Activated CD4-positive, alpha-beta T cell treated with anti-CD3 and anti-CD28 coated beads for 36 hours (primary cell): ENCODE data around the gene MAP4. TPM values are rescaled to one million over a fixed set of nuclear protein-coding genes. Genes with fewer than 3 reads are reported as not detected.

Source experiments
- ATAC-seq: fragments of 200-7000 bp; cut with Tn5 transposase; one replicate; pipeline ENCODE4 v1.10.0; 2021; ENCODE audit warnings: mild to moderate bottlenecking, moderate library complexity
- CTCF ChIA-PET: fragments of 350-600 bp; sonication (Branson Sonifier 250); formaldehyde crosslinking; loops from one replicate; lab custom pipeline; 2021; ENCODE audit warnings: antibody characterized with exemption; lab: Charles Lee
- POLR2A ChIA-PET: fragments of 350-600 bp; sonication (Branson Sonifier 250); formaldehyde crosslinking; loops from one replicate; lab custom pipeline; 2021; ENCODE audit warnings: antibody characterized with exemption, inconsistent platforms; lab: Charles Lee
- DNase-seq: peaks from one replicate; pipeline ENCODE4 v3.0.0-alpha.2; 2020
- H3K27ac Mint-ChIP-seq: one replicate; pipeline ENCODE4 v1.8.0; 2021; ENCODE audit warnings: mixed read lengths
- H3K27me3 Mint-ChIP-seq: one replicate; pipeline ENCODE4 v1.8.0; 2021; ENCODE audit warnings: mixed read lengths
- H3K36me3 Mint-ChIP-seq: one replicate; pipeline ENCODE4 v1.8.0; 2021; ENCODE audit warnings: low read depth, mixed read lengths
- H3K4me1 Mint-ChIP-seq: one replicate; pipeline ENCODE4 v1.8.0; 2021; ENCODE audit warnings: mixed read lengths
- H3K4me3 Mint-ChIP-seq: one replicate; pipeline ENCODE4 v1.8.0; 2021; ENCODE audit warnings: mild to moderate bottlenecking, moderate library complexity, mixed read lengths
- H3K9me3 Mint-ChIP-seq: one replicate; pipeline ENCODE4 v1.8.0; 2021; ENCODE audit warnings: low read depth, mixed read lengths
- intact Hi-C, 2 experiments: fragments of 100-400 bp; cut with DNase I in 1 of 2; cut with micrococcal nuclease in 1 of 2; formaldehyde crosslinking; loops; one replicate each; pipeline versions ENCODE4 v1.14.2 to v1.15.1; 2022 to 2024; cut with DNase I, micrococcal nuclease
- total RNA-seq, 2 experiments: library from RNA; stranded (reverse); gene quantifications; one replicate each; pipeline ENCODE4 v1.2.3, GENCODE V29; 2021

Gene MAP4
- total RNA-seq, 2 experiments from 2014 or later, result 115 to 119 TPM

DNA sequence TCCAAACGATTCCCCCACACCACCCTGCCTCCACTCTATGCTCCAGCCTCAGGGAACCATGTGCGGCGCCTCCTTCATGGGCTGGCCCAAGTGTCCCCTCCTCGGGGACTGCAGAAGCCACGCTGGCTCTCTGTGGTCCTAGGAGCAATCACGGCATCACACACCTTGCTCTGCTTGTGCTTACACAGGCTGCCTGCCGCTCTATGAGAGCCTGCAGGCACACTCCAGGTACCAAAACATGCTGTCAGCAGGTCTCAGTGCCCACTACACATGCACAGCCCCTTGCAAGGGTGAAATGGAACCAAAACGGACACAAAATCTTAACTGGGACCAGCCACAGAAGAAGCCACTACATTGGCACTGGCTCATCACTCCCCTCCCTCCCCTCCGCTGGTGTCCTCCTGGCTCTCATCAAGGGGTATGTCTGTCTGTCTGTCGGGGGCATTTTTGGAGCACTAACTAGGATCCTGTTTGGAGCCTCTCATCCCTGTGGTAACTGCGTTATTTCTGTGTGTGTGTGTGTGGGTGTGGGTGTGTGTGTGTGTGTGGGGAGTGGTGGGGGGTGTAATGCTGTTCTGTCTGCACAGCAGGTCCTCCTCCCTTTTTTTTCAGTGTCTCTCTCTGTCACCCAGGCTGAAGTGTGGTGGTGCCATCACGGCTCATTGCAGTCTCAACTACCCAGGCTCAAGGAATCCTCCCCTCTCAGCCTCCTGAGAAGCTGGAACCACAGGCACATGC is 152.7 kb downstream of the MAP4 start:
- Mint-ChIP-seq H3K9me3 (no peaks in the 10 kb centered on the region), H3K36me3 (peaks cover 10% of the 10 kb centered on the region), H3K27me3 (no peaks in the 10 kb centered on the region), H3K4me3 (no peak overlapping the region), H3K4me1 (no peaks in the 10 kb centered on the region), H3K27ac (no peak overlapping the region)
- DNase-seq, result no peak
- no peak for ATAC-seq
- CTCF ChIA-PET, result no interaction called here
- intact Hi-C loops, result no loop called here
- POLR2A ChIA-PET, result no interaction called here

GRCh38 chr3:47859956-47860605 is 156.1 kb downstream of the MAP4 start:
- intact Hi-C loops, result loop anchor here (1.0 to 10.0 kb wide), 2 partner anchors 34 to 295 kb away; no protein-coding TSS in a partner anchor
- ATAC-seq, result no peak
- no peak for DNase-seq
- ChIA-PET POLR2A (no interaction called here), CTCF (interaction anchor here (1.5 kb wide), 1 partner anchor 130 kb away, joined by 4 read pairs; no protein-coding TSS in a partner anchor)
- H3K27ac Mint-ChIP-seq, result no peak overlapping the region
- H3K27me3 Mint-ChIP-seq, result no peaks in the 10 kb centered on the region
- no peaks in the 10 kb centered on the region for H3K9me3 Mint-ChIP-seq
- H3K36me3 Mint-ChIP-seq, result peaks cover 2% of the 10 kb centered on the region
- no peak overlapping the region for H3K4me3 Mint-ChIP-seq
- H3K4me1 Mint-ChIP-seq, result no peaks in the 10 kb centered on the region

GRCh38 chr3:47857151-47857550 is 159.1 kb downstream of the MAP4 start:
- DNase-seq, result no peak
- intact Hi-C loops, result loop anchor here in 1 of 2 experiments (10.0 kb wide), 1 partner anchor 298 kb away; no protein-coding TSS in a partner anchor
- POLR2A ChIA-PET, result no interaction called here
- Mint-ChIP-seq H3K9me3 (no peaks in the 10 kb centered on the region), H3K27ac (no peak overlapping the region), H3K27me3 (no peaks in the 10 kb centered on the region), H3K4me1 (no peaks in the 10 kb centered on the region), H3K4me3 (no peak overlapping the region), H3K36me3 (peaks cover 4% of the 10 kb centered on the region)
- CTCF ChIA-PET, result no interaction called here
- ATAC-seq, result no peak

DNA sequence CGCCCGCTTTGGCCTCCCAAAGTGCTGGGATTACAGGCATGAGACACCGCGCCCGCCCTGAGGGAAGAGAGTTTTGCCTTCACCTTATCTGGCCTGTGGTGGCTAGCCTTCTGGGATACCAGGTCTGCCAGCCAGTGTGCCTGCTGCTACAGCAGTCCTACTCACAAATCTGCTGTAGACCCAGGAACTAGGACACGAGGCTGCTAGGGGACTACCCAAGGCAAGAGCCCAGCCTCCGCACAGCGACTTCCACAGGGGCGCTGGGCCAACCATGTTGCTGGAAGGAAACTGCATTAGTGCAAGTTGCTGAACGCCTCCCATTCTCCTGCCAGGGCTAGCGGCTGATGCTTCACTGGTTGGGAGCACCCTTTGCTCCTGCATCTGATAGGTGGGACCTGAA is 159.5 kb downstream of the MAP4 start:
- ChIA-PET CTCF (no interaction called here), POLR2A (no interaction called here)
- Mint-ChIP-seq H3K27me3 (no peaks in the 10 kb centered on the region), H3K4me3 (no peak overlapping the region), H3K27ac (no peak overlapping the region), H3K9me3 (no peaks in the 10 kb centered on the region), H3K36me3 (peaks cover 4% of the 10 kb centered on the region), H3K4me1 (no peaks in the 10 kb centered on the region)
- DNase-seq, result no peak
- ATAC-seq, result no peak
- intact Hi-C loops, result loop anchor here in 1 of 2 experiments (10.0 kb wide), 1 partner anchor 298 kb away; no protein-coding TSS in a partner anchor

- intact Hi-C loops, result loop anchor here in 1 of 2 experiments (10.0 kb wide), 1 partner anchor 299 kb away; no protein-coding TSS in a partner anchor
- no peaks in the 10 kb centered on the region for H3K4me1 Mint-ChIP-seq
- H3K4me3 Mint-ChIP-seq, result no peak overlapping the region
- no peaks in the 10 kb centered on the region for H3K9me3 Mint-ChIP-seq
- CTCF ChIA-PET, result interaction anchor here (0.9 kb wide), 1 partner anchor 18 kb away, joined by 3 read pairs; no protein-coding TSS in a partner anchor
- H3K36me3 Mint-ChIP-seq, result peaks cover 4% of the 10 kb centered on the region
- no peaks in the 10 kb centered on the region for H3K27me3 Mint-ChIP-seq
- H3K27ac Mint-ChIP-seq, result no peak overlapping the region
- DNase-seq (no peak), ATAC-seq (no peak)
- POLR2A ChIA-PET, result no interaction called here
Measured at GRCh38 chr3:47855461-47856383, 160.5 kb downstream of the MAP4 start.

DNA sequence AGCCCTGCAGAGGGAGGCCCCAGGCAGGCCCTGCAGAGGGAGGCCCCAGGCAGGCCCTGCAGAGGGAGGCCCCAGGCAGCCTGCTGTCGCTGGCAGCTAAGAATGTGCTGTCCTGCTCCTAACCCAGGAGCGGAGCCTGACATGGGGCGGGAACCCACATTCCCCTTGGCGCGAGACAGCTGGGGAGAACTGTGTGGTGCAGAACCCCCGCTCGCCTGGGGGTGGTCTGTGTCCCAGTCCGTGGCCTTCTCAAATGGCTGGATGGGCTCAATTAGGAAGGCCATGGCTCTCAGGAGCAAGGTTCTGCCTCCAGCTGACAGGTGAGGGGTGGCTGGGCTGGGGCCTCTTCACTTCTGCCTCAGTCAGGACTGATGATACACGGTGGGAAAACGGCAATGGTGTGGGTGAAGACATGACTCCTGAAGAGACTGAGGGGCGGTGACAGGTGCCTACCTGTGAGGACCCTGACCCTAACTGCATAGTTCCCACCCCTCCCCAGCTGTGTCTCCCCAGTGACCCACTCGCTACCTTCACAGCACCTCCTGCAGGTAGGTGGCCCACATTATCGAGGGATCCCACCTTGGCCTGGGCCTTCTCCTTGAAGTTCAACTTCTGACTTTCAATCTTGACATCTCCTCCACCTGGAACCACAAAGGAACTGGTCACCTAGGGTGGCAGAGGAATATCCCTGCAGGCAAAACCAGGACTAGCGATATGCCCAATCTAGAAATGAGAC is 161.3 kb downstream of the MAP4 start:
- ChIA-PET POLR2A (no interaction called here), CTCF (interaction anchor here (0.5 to 0.9 kb wide), 2 partner anchors 17 kb away, joined by 3 read pairs; no protein-coding TSS in a partner anchor)
- intact Hi-C loops, result loop anchor here in 1 of 2 experiments (10.0 kb wide), 1 partner anchor 300 kb away; no protein-coding TSS in a partner anchor
- no peaks in the 10 kb centered on the region for H3K27me3 Mint-ChIP-seq
- H3K27ac Mint-ChIP-seq, result no peak overlapping the region
- DNase-seq, result no peak
- H3K4me1 Mint-ChIP-seq, result no peaks in the 10 kb centered on the region
- no peak for ATAC-seq
- H3K36me3 Mint-ChIP-seq, result peaks cover 8% of the 10 kb centered on the region
- H3K9me3 Mint-ChIP-seq, result no peaks in the 10 kb centered on the region
- H3K4me3 Mint-ChIP-seq, result no peak overlapping the region

GRCh38 chr3:47854267-47854666 is 161.9 kb downstream of the MAP4 start:
- H3K36me3 Mint-ChIP-seq, result peaks cover 8% of the 10 kb centered on the region
- intact Hi-C loops, result loop anchor here in 1 of 2 experiments (10.0 kb wide), 1 partner anchor 301 kb away; no protein-coding TSS in a partner anchor
- no peaks in the 10 kb centered on the region for H3K27me3 Mint-ChIP-seq
- no peak overlapping the region for H3K27ac Mint-ChIP-seq
- ATAC-seq (no peak), DNase-seq (no peak)
- ChIA-PET POLR2A (no interaction called here), CTCF (interaction anchor here (0.5 kb wide), 1 partner anchor 17 kb away, joined by 3 read pairs; no protein-coding TSS in a partner anchor)
- no peaks in the 10 kb centered on the region for H3K4me1 Mint-ChIP-seq
- H3K4me3 Mint-ChIP-seq, result no peak overlapping the region
- H3K9me3 Mint-ChIP-seq, result no peaks in the 10 kb centered on the region

GRCh38 chr3:47852604-47853602 is 163.3 kb downstream of the MAP4 start:
- H3K4me3 Mint-ChIP-seq, result no peak overlapping the region
- no peak overlapping the region for H3K27ac Mint-ChIP-seq
- H3K27me3 Mint-ChIP-seq, result no peaks in the 10 kb centered on the region
- H3K4me1 Mint-ChIP-seq, result no peaks in the 10 kb centered on the region
- H3K9me3 Mint-ChIP-seq, result no peaks in the 10 kb centered on the region
- ATAC-seq, result no peak
- ChIA-PET POLR2A (no interaction called here), CTCF (interaction anchor here (1.3 kb wide), 1 partner anchor 29 kb away, joined by 3 read pairs; no protein-coding TSS in a partner anchor)
- DNase-seq, result no peak
- peaks cover 11% of the 10 kb centered on the region for H3K36me3 Mint-ChIP-seq
- intact Hi-C loops, result loop anchor here in 1 of 2 experiments (10.0 kb wide), 1 partner anchor 302 kb away; no protein-coding TSS in a partner anchor

- peaks cover 14% of the 10 kb centered on the region for H3K36me3 Mint-ChIP-seq
- ATAC-seq, result no peak
- H3K27ac Mint-ChIP-seq, result no peak overlapping the region
- H3K9me3 Mint-ChIP-seq, result no peaks in the 10 kb centered on the region
- H3K27me3 Mint-ChIP-seq, result no peaks in the 10 kb centered on the region
- no peak overlapping the region for H3K4me3 Mint-ChIP-seq
- ChIA-PET CTCF (interaction anchor here (1.3 kb wide), 1 partner anchor 28 kb away, joined by 3 read pairs; no protein-coding TSS in a partner anchor), POLR2A (no interaction called here)
- H3K4me1 Mint-ChIP-seq, result no peaks in the 10 kb centered on the region
- no peak for DNase-seq
- intact Hi-C loops, result loop anchor here in 1 of 2 experiments (10.0 kb wide), 1 partner anchor 303 kb away; no protein-coding TSS in a partner anchor
Measured at GRCh38 chr3:47851888-47852603, 164.2 kb downstream of the MAP4 start.
